ENCODE data around the gene SETD2. TPM values are rescaled to one million over a fixed set of nuclear protein-coding genes. Genes with fewer than 3 reads are reported as not detected.
"Not testable (repeated sequence)": the region's sequence is repeated elsewhere in the genome, so short reads cannot be mapped to it uniquely, and the experiment has no call there.

Gene SETD2
- total and polyA plus RNA-seq, 2 donors: 22.5 to 95.7 TPM

DNA sequence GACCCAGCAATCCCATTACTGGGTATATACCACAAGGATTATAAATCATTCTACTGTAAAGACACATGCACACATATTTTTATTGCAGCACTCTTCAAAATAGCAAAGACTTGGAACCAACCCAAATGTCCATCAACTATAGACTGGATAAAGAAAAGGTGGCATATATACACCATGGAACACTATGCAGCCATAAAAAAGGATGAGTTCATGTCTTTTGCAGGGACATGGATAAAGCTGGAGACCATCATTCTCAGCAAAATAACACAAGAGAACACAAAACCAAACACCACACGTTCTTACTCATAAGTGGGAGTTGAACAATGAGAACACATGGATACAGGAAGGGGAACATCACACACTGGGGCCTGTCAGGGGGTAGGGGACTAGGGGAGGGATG, 137.5 kb downstream of the SETD2 start:
- H3K4me1 ChIP-seq (ENCODE audit: insufficient read depth); DNase-seq (ENCODE audit: extremely low spot score); H3K27ac ChIP-seq (ENCODE audit: low read depth); H3K36me3 ChIP-seq (ENCODE audit: insufficient read depth); H3K4me3 ChIP-seq (ENCODE audit: low read depth, low read length): not testable (repeated sequence)
- WGBS: 100% methylated on average over 1 of the region's 1 CpG

DNA sequence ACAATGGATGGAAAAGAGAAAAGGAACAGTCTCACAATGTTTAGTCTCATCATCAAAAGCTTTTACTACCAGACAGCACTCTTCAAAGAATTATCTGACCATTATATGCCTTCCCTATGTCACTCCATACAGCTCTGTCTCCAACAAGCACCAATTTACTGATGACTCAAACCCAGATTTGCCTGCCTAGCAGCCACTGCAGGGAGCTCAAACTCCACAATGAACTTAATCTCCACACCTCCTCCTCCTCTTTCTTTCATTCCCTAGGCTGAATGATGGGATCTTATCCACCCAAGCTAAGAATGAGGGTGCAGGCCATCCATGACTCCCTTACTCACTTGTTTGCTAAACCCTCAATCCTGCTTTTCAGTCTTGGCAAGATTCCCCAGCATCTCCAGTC, 139.0 kb downstream of the SETD2 start:
- no peak for DNase-seq (ENCODE audit: extremely low spot score)
- H3K4me3 ChIP-seq (ENCODE audit: low read depth, low read length): no peak overlapping the region
- H3K36me3 ChIP-seq (ENCODE audit: insufficient read depth): no peaks in the 10 kb centered on the region
- H3K27ac ChIP-seq (ENCODE audit: low read depth): no peak overlapping the region
- no peaks in the 10 kb centered on the region for H3K4me1 ChIP-seq (ENCODE audit: insufficient read depth)

DNA sequence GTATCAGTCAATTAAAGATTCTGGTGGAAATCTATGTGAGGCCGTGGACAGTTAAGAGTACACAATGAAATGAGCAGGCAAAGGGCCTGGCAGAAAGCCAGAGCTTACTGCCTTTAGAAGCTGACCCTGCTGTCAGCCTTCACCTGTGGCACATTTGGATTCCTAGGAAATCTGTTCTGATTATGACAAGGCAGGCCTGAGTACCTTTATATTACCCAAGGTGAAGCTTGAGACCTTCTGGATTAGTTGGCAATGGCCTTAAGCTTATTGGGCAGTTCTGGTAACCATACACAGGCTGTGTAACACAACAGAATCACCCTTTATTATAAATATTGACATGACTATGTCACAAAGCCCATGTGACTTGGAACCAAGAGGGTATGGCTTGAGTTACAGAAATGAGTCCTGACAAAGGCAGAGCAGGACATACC, 141.3 kb downstream of the SETD2 start:
- WGBS: 27% methylated on average over 1 of the region's 1 CpG
- Histone ChIP-seq H3K27ac (ENCODE audit: low read depth) (no peak overlapping the region), H3K36me3 (ENCODE audit: insufficient read depth) (no peaks in the 10 kb centered on the region), H3K4me1 (ENCODE audit: insufficient read depth) (no peaks in the 10 kb centered on the region), H3K4me3 (ENCODE audit: low read depth, low read length) (no peak overlapping the region)
- no peak for DNase-seq (ENCODE audit: extremely low spot score)

DNA sequence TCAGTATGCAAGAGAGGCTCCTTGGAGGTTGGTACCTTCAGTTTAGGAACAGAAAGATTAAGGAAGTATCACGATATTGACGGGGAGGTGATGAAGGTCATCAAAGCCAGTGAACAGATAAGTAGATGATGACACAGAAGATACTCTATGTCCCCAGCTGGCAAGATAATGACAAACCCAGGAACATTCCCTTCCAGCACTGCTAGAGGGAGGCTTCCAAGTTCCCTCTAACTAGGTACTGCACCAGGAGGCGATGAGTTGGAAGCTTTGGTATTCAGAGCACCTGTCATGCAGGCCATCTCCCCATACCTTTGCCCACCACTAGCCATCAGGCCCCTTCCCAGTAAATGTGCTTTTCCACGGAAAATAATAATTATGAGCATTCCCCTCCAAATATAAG, 143.6 kb downstream of the SETD2 start:
- Histone ChIP-seq H3K4me1 (ENCODE audit: insufficient read depth) (no peaks in the 10 kb centered on the region), H3K4me3 (ENCODE audit: low read depth, low read length) (no peak overlapping the region), H3K36me3 (ENCODE audit: insufficient read depth) (no peaks in the 10 kb centered on the region), H3K27ac (ENCODE audit: low read depth) (no peak overlapping the region)
- DNase-seq (ENCODE audit: extremely low spot score): no peak
- 95% methylated on average over 4 of the region's 4 CpGs for WGBS

DNA sequence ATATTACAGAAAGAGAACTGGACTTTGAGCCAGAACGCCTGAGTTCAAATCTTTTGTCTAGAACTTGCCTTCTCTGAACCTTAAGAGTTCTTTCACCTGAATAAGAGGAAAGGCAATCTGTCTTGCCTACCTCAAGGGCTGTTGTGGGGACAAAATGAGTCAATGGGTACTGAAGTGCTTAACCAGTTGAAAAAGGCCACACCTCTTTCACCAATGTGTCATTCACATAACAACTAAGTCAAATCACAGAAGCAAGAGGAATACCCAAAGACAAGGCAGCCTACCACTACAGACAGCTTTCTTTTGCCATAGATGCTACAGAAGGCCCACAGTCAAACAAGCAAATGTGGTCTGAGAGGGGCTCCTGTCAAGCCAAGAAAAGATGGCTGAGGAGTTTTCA, 144.7 kb downstream of the SETD2 start:
- H3K4me3 ChIP-seq (ENCODE audit: low read depth, low read length): no peak overlapping the region
- H3K27ac ChIP-seq (ENCODE audit: low read depth): no peak overlapping the region
- no peak for DNase-seq (ENCODE audit: extremely low spot score)
- H3K4me1 ChIP-seq (ENCODE audit: insufficient read depth): no peaks in the 10 kb centered on the region
- WGBS: 98% methylated on average over 1 of the region's 1 CpG
- H3K36me3 ChIP-seq (ENCODE audit: insufficient read depth): no peaks in the 10 kb centered on the region

DNA sequence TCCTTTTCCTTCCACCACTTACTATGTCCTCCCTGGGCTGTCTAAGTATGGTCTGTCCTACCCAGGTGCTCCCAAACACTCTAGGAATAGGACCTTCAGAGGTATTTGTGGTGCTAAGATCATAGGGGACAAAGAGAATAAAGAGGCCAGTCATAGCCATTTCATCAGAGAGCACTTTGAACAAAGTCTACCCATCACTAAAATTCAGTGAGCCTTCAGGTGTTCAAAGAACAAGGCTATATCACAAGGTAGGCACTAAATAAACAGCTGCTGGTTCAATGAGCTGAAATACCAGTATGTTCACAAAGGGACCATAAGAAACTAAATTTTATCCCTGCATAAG, 145.7 kb downstream of the SETD2 start:
- no peak overlapping the region for H3K27ac ChIP-seq (ENCODE audit: low read depth)
- H3K4me3 ChIP-seq (ENCODE audit: low read depth, low read length): no peak overlapping the region
- H3K4me1 ChIP-seq (ENCODE audit: insufficient read depth): no peaks in the 10 kb centered on the region
- H3K36me3 ChIP-seq (ENCODE audit: insufficient read depth): no peaks in the 10 kb centered on the region
- no peak for DNase-seq (ENCODE audit: extremely low spot score)

DNA sequence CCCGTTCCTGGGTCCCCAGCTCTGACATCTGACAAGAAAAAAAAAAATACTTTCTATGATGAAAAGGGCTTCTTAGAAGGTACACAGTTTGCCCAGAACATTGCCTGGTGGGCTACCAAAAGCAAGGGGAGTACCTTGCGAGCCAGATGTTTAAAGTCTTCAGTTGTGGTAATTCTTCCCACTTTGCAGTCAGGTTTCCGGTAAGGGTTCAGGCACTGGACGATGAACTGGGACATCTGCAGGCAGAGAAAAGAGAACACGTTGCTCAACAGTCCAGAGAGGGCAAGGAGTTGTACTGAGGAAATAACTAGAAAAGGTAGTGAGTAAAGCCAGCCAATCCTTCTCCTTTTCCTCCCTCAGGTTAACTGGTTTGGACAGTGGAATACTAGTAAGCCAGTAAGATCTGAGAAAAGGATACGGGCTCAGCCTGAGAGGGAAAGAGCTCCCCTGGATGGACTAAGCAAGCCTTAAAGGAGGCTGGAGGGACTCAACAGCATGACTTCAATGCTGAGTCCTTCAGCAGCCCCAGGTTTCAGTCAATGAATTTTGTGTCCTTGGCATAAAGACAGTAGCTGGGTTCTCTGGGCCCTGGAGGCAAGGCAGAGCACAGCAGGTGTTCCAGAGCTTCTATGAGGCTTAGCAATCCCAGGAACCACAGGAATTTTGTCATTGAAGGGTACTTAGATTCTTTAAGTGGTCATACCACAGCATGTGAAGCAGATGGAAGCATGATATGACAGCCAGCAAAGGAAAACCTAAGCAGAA, 146.2 kb downstream of the SETD2 start:
- H3K27ac ChIP-seq (ENCODE audit: low read depth): no peak overlapping the region
- no peaks in the 10 kb centered on the region for H3K4me1 ChIP-seq (ENCODE audit: insufficient read depth)
- no peak for DNase-seq (ENCODE audit: extremely low spot score)
- WGBS: 84% methylated on average over 6 of the region's 6 CpGs
- H3K4me3 ChIP-seq (ENCODE audit: low read depth, low read length): no peak overlapping the region
- no peaks in the 10 kb centered on the region for H3K36me3 ChIP-seq (ENCODE audit: insufficient read depth)

DNA sequence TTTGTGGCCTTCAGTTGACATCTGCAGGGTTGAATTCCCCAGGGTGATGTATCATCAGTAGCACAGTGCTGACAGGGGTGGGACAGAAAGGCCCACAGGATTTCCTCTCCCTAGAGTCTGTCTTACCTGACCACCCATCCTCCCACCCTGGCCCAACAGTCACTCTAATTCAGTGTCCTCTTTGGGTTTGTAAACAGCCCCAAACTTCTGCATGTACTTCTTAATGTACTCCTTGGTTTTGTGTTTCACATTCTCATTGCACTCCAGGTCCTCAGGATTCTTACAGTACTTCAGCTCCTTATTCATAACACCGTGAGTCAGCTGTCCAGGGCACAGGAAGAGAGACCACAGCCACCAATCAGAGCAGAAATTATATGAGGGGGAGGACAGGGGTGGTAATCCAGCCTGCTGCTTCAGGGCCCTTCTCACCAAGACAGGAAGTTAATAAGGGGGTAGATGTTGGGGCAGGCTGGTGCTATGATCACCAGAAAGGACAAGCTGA, 146.9 kb downstream of the SETD2 start:
- H3K27ac ChIP-seq (ENCODE audit: low read depth): no peak overlapping the region
- no peak for DNase-seq (ENCODE audit: extremely low spot score)
- no peaks in the 10 kb centered on the region for H3K36me3 ChIP-seq (ENCODE audit: insufficient read depth)
- H3K4me1 ChIP-seq (ENCODE audit: insufficient read depth): no peaks in the 10 kb centered on the region
- 72% methylated on average over 1 of the region's 1 CpG for WGBS
- H3K4me3 ChIP-seq (ENCODE audit: low read depth, low read length): no peak overlapping the region

DNA sequence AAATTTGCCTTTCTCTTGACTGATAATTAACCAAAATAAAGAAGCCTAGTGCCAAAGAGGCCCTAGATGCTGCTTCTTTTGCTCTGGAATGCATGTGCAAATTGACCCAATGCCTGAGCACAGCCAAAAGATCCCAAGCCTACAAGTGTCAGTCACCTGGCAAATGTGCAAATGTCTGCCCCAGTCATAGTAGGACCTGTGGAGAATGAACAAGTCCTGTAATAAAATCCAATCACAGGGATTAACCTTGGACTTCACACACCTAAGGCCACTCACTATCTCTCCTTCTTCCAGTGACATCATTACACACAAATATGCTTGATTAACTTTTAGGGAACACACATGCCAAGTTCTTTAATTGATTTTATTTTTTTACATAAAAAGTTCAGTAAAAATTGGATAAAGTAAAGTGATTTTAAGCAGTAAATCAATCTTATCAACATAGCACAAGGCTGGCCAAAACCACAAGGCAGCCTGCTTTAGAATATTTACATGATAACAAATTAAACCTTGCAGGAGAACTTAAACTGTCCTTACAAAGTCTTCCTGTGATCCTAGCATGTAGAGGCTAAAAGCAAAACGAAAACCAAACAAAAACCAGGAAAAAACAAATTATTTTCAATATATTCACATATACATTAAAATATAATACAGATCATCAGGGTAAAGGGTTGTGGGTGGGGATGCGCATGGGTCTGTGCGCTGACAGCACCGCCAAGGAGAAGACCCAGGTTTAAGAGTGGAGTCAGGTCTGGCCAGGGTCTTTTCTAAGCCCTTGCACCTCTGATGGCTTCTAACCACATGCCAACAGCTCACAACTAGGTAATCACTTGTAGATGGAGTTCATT, 147.6 kb downstream of the SETD2 start:
- 92% methylated on average over 4 of the region's 4 CpGs for WGBS
- Histone ChIP-seq H3K4me3 (ENCODE audit: low read depth, low read length) (no peak overlapping the region), H3K36me3 (ENCODE audit: insufficient read depth) (no peaks in the 10 kb centered on the region)

DNA sequence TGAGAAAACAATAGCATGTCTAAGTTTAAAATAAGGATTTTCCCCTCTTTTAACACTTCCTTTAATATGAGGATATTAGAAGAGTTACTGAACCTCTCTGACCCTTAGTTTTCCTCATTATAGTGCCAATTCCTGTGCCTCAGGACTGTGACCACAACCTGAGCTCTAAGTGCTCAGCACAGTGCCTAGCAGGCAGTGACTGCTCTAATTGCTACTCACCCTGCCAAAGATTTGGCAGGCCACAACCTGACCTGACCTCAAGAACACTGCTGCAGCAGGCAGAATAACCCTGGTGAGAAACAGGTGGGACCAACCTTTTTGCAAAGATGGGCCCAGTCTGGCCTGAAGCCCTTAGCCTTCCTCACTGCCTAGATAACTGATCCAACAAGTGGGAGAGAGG, 148.8 kb downstream of the SETD2 start:
- Histone ChIP-seq H3K36me3 (ENCODE audit: insufficient read depth) (no peaks in the 10 kb centered on the region), H3K27ac (ENCODE audit: low read depth) (no peak overlapping the region), H3K4me3 (ENCODE audit: low read depth, low read length) (no peak overlapping the region), H3K4me1 (ENCODE audit: insufficient read depth) (no peaks in the 10 kb centered on the region)
- DNase-seq (ENCODE audit: extremely low spot score): no peak

More for the DNA sequence above, 147.6 kb downstream of the SETD2 start:
- no peak for DNase-seq (ENCODE audit: extremely low spot score)
- Histone ChIP-seq H3K27ac (ENCODE audit: low read depth) (no peak overlapping the region), H3K4me1 (ENCODE audit: insufficient read depth) (no peaks in the 10 kb centered on the region)

DNA sequence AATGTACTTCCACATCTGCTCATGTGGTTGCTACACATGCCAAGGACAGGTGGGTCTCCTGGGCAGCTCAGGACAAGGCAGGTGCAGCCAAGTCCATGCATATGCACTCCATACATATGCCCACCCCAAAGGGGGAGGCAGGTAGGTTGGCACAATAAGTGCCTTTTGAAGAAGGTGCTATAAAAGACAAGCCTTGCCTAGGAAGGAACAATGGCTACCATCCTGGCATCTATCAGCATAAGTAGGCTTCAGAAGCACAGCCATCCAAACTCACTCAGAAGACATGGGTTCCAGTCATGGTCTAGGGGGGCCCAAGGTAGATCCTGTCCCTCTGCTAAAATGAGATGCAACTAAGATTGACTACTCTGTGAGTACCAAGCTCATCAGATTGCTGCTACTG, 149.9 kb downstream of the SETD2 start:
- Histone ChIP-seq H3K36me3 (ENCODE audit: insufficient read depth) (no peaks in the 10 kb centered on the region), H3K4me1 (ENCODE audit: insufficient read depth) (no peaks in the 10 kb centered on the region), H3K27ac (ENCODE audit: low read depth) (no peak overlapping the region), H3K4me3 (ENCODE audit: low read depth, low read length) (no peak overlapping the region)
- no peak for DNase-seq (ENCODE audit: extremely low spot score)

DNA sequence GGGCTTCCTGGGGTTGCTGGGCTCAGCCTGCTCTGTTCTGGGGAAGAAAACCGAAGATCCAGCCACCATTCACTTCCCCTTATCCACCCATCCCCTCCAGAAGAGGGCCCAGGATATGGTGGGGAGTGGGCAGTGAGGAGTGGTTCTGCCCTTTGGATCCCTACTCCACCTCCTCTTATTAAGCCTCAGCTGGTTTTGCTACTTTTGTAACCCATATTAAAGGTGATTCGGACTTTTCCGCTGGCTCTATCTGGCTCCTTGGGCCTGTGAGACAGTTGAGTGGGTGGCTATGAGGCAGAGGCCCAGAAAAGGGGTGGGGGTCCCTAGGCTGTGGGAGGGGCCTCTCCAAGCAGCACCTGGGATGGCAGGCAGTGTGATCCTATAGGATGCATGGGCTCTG, 150.7 kb downstream of the SETD2 start:
- Histone ChIP-seq H3K36me3 (ENCODE audit: insufficient read depth) (no peaks in the 10 kb centered on the region), H3K4me1 (ENCODE audit: insufficient read depth) (no peaks in the 10 kb centered on the region), H3K27ac (ENCODE audit: low read depth) (no peak overlapping the region), H3K4me3 (ENCODE audit: low read depth, low read length) (no peak overlapping the region)
- WGBS: 86% methylated on average over 3 of the region's 3 CpGs
- DNase-seq (ENCODE audit: extremely low spot score): no peak

DNA sequence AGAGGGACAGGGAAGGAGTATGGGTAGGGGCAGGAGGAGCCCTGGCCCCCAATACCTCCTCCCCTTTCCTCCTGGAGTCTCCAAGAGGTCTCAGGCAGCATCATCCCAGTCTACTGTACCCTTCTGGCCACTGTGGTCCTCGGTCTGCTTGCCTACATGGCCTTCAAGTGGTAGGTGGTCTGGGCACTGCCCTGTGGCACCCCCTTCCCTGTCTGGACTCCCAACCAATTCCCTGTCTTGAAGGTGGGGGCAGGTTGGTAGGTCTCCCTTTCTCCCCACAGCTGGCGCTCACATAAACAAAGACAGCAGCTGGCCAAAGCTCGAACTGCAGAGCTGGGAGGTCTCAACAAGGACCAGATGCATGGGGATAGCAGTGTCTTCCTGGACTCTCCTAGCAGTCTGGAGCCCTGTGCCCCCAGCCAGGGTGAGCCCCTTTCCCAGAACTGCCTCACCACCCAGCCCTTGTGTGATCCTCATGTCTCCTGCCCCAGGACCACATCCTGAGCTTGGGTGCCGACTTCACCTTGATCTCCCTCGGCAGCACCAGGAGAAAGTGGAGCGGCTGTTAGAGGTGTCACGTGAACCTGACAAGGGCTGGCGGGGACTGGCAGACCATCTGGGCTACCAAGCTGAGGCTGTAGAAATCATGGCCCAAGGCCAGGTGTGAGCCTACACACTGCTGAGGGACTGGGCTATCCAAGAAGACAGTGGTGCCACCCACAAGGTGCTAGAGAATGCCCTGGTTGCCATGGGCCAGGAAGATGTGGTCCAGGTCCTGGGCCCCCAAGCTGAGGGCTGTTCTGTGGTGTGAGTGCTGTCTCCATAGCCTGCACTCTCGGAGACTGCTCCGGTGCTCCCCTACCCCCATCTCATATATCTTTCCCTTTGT, 151.3 kb downstream of the SETD2 start:
- DNase-seq (ENCODE audit: extremely low spot score): no peak
- Histone ChIP-seq H3K4me1 (ENCODE audit: insufficient read depth) (no peaks in the 10 kb centered on the region), H3K27ac (ENCODE audit: low read depth) (no peak overlapping the region), H3K4me3 (ENCODE audit: low read depth, low read length) (no peak overlapping the region), H3K36me3 (ENCODE audit: insufficient read depth) (no peaks in the 10 kb centered on the region)
- WGBS: 85% methylated on average over 10 of the region's 10 CpGs
